Spleen (tissue), 7 donors: ENCODE measurements around the gene MAP3K19.

Source experiments
- POLR2A ChIP-seq, 3 donors: fragments of 450-650 bp; IDR thresholded peaks; one replicate each; pipeline ENCODE4 v1.5.1; 2017; ENCODE audit warnings: antibody characterized with exemption in 3 of 3, mild to moderate bottlenecking in 1 of 3
- POLR2AphosphoS5 ChIP-seq, 3 donors: sonication (generic); formaldehyde crosslinking; IDR thresholded peaks; one replicate each; pipeline ENCODE4 v1.5.1; 2017; ENCODE audit warnings: antibody characterized with exemption in 3 of 3
- TF ChIP-seq, protein P1 (sequence below), 11 experiments: fragments of 200-600 bp in 7 of 11; fragments of 450-650 bp in 4 of 11; sonication (generic) in 4 of 11; IDR thresholded peaks in 8 of 11; conservative IDR thresholded peaks in 3 of 11; 1 replicate in 7 of 11; 2 replicates in 4 of 11; pipeline versions ENCODE4 v1.4.0 to v1.8.0; 2016 to 2021; ENCODE audit warnings: antibody characterized with exemption in 11 of 11, inconsistent platforms in 4 of 11, mild to moderate bottlenecking in 1 of 11
- donor health status: DM: no; HTN: no; CAD: no; lungs with moderate emphysema.
- donor health status: DM: no; HTN: no; CAD: no.
- donor health status: DM: no; HTN: no; CAD: no.

DNA sequence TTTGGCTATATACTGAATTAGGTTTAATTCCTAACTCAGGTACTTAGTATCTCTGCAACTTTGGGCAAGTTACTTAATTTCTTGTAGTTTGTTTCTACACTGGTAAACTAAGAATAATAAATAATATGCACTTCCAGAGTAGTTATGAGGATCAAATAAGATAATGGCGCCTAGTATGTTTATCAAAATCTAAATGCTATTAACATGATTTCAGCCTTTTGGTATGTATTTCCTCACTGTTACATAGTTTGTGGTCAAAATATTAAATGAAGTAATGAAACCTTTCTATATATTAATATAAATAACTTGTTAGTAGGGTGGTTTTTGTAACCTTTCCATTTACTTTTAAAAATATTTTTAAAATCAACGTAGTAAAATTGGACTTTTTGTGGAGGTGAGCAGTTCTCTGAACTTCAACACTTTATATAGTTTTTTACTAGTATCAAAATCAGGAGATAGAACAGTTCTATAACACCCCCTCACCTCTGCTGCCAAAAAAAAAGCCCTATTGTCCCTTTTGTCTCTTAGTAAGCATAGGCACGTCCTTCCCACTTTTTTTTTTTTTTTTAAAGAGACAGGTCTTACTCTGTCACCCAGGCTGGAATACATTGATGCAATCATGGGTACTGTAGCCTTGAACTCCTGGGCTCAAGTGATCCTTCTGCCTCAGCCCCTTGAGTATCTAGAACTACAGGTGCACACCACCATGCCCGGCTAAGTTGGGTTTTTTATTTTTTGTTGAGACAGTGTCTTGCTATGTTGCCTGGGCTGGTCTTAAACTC is 49.6 kb upstream of the MAP3K19 start:
- TF ChIP-seq POLR2AphosphoS5 (IDR thresholded peaks at IDR 0.05) (no peak), POLR2A (IDR thresholded peaks at IDR 0.05) (no peak)
- TF ChIP-seq, protein P1, sequence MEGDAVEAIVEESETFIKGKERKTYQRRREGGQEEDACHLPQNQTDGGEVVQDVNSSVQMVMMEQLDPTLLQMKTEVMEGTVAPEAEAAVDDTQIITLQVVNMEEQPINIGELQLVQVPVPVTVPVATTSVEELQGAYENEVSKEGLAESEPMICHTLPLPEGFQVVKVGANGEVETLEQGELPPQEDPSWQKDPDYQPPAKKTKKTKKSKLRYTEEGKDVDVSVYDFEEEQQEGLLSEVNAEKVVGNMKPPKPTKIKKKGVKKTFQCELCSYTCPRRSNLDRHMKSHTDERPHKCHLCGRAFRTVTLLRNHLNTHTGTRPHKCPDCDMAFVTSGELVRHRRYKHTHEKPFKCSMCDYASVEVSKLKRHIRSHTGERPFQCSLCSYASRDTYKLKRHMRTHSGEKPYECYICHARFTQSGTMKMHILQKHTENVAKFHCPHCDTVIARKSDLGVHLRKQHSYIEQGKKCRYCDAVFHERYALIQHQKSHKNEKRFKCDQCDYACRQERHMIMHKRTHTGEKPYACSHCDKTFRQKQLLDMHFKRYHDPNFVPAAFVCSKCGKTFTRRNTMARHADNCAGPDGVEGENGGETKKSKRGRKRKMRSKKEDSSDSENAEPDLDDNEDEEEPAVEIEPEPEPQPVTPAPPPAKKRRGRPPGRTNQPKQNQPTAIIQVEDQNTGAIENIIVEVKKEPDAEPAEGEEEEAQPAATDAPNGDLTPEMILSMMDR (IDR thresholded peaks at IDR 0.05 in 8 of 11, conservative IDR thresholded peaks at IDR 0.05 in 3 of 11) = no peak
